ENCODE data around the gene FNDC5. TPM values are rescaled to one million over a fixed set of nuclear protein-coding genes. Genes with fewer than 3 reads are reported as not detected.
"Not testable (repeated sequence)": the region's sequence is repeated elsewhere in the genome, so short reads cannot be mapped to it uniquely, and the experiment has no call there.

Gene FNDC5
- total RNA-seq, 1 donor from 2014 or later: 2.0 TPM

DNA sequence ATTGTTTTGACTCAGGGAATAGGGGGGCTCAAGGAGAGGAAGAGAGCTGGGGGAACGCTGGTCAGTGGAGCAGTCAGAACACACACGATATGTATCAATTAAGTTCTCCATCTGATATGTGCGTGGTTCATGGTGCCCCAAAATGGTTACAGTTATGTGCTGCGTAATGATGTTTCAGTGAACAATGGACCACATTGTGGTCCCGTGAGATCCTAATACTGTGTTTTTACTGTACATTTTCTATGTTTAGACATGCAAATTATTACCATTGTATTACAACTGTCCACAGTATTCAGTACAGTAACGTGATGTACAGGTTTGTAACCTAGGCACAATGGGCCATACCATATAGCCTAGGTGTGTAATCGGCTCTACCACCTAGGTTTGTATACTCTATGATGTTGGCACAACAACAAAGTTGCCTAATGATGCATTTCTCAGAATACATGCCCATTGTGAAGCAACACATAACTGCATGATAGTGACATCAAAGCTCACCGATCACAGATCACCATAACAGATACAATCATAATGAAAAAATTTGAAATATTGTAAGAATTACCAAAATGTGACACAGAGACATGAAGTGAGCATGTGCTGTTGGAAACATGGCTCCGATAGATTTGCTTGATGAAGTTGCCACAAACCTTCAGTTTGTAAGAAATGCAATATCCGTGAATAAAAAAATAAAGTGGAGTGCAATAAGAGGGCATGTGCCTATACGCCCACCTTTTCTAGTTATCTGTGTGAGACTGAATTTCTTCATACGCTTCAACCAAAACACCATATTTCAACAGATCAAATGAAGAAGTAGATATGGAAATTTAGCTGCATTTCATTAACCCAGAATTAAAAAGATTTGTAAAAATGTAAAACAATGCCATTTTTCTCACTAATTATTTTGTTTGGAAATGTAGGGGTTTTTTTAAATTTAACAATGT lies 45.3 kb upstream of the FNDC5 start:
- H3K4me3 Mint-ChIP-seq (ENCODE audit: unreplicated experiment): no peak overlapping the region
- DNase-seq (ENCODE audit: extremely low spot score, unreplicated experiment): no peak
- TF ChIP-seq, protein P1, sequence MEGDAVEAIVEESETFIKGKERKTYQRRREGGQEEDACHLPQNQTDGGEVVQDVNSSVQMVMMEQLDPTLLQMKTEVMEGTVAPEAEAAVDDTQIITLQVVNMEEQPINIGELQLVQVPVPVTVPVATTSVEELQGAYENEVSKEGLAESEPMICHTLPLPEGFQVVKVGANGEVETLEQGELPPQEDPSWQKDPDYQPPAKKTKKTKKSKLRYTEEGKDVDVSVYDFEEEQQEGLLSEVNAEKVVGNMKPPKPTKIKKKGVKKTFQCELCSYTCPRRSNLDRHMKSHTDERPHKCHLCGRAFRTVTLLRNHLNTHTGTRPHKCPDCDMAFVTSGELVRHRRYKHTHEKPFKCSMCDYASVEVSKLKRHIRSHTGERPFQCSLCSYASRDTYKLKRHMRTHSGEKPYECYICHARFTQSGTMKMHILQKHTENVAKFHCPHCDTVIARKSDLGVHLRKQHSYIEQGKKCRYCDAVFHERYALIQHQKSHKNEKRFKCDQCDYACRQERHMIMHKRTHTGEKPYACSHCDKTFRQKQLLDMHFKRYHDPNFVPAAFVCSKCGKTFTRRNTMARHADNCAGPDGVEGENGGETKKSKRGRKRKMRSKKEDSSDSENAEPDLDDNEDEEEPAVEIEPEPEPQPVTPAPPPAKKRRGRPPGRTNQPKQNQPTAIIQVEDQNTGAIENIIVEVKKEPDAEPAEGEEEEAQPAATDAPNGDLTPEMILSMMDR (IDR thresholded peaks at IDR 0.05): no peak
- no peaks in the 10 kb centered on the region for H3K9me3 Mint-ChIP-seq (ENCODE audit: unreplicated experiment)
- no peaks in the 10 kb centered on the region for H3K36me3 Mint-ChIP-seq (ENCODE audit: unreplicated experiment)
- no peaks in the 10 kb centered on the region for H3K27me3 Mint-ChIP-seq (ENCODE audit: unreplicated experiment)
- no peak overlapping the region for H3K27ac Mint-ChIP-seq (ENCODE audit: unreplicated experiment)
- H3K4me1 Mint-ChIP-seq (ENCODE audit: unreplicated experiment): peaks cover 9% of the 10 kb centered on the region

DNA sequence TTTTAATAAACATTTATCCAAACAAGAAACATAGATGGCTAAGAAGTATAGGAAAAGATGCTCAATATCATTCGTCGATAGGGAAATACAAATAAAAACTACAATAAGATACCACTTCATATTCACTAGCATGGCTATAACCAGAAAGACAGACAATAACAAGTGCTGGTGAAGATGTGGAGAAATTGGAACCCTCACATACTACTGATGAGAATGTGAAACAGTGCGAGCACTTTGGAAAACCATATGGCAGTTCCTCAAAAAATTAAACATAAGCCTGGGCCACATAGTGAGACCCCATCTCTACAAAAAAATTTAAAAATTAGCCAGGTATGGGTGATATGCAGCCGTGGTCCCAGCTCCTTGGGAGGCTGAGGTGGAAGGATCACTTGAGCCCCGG lies 39.6 kb upstream of the FNDC5 start:
- Mint-ChIP-seq H3K27ac (ENCODE audit: unreplicated experiment) (no peak overlapping the region), H3K4me3 (ENCODE audit: unreplicated experiment) (no peak overlapping the region), H3K27me3 (ENCODE audit: unreplicated experiment) (peaks cover 11% of the 10 kb centered on the region), H3K36me3 (ENCODE audit: unreplicated experiment) (no peaks in the 10 kb centered on the region), H3K9me3 (ENCODE audit: unreplicated experiment) (peaks cover 4% of the 10 kb centered on the region), H3K4me1 (ENCODE audit: unreplicated experiment) (no peaks in the 10 kb centered on the region)
- DNase-seq (ENCODE audit: extremely low spot score, unreplicated experiment): no peak
- TF ChIP-seq, protein P1 (IDR thresholded peaks at IDR 0.05): no peak

DNA sequence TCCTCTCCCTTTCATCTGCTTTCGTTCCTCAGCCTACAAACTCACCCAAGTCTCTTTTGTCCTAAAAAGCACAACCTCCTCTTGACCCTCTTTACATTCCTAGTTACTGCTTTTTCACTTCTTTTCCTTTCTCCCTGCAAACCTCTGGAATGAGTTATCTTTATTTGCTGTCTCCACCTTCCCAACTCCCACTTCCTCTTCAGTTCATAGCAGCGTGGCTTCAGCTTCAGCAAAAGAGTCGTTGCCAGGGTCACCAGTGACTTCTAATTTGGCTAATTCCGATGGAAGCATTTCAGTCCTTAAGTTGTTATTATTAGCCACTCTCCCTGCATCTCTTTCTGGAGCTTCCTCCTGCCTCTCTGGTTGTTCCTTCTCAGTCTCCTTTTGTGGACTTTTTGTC lies 36.7 kb upstream of the FNDC5 start:
- TF ChIP-seq, protein P1 (IDR thresholded peaks at IDR 0.05): no peak
- no peaks in the 10 kb centered on the region for H3K36me3 Mint-ChIP-seq (ENCODE audit: unreplicated experiment)
- H3K27ac Mint-ChIP-seq (ENCODE audit: unreplicated experiment): no peak overlapping the region
- no peak for DNase-seq (ENCODE audit: extremely low spot score, unreplicated experiment)
- peaks cover 4% of the 10 kb centered on the region for H3K9me3 Mint-ChIP-seq (ENCODE audit: unreplicated experiment)
- no peak overlapping the region for H3K4me3 Mint-ChIP-seq (ENCODE audit: unreplicated experiment)
- peaks cover 15% of the 10 kb centered on the region for H3K27me3 Mint-ChIP-seq (ENCODE audit: unreplicated experiment)
- no peaks in the 10 kb centered on the region for H3K4me1 Mint-ChIP-seq (ENCODE audit: unreplicated experiment)

DNA sequence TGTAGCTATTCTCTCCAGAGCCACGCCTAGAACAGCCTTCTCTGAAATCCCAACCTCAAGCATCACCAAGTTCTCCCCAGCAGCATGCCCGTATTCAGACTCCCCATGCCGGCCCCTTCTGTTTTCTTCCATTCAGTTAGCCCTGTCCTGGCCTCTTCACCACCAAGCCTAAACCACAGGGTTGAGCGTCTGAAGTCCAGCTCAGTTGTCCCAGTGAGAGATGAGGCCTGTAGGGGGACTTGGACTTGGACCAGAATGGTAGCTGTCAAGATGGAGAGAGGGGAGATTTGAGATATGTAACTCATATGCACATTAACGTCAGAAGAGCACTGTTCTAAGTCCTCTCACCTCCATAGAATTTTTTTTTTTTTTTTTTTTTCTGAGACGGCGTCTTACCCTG lies 35.9 kb upstream of the FNDC5 start:
- Mint-ChIP-seq H3K27ac (ENCODE audit: unreplicated experiment) (no peak overlapping the region), H3K9me3 (ENCODE audit: unreplicated experiment) (peaks cover 4% of the 10 kb centered on the region), H3K36me3 (ENCODE audit: unreplicated experiment) (no peaks in the 10 kb centered on the region), H3K4me3 (ENCODE audit: unreplicated experiment) (no peak overlapping the region), H3K27me3 (ENCODE audit: unreplicated experiment) (peaks cover 18% of the 10 kb centered on the region), H3K4me1 (ENCODE audit: unreplicated experiment) (peaks cover 2% of the 10 kb centered on the region)
- TF ChIP-seq, protein P1 (IDR thresholded peaks at IDR 0.05): no peak
- DNase-seq (ENCODE audit: extremely low spot score, unreplicated experiment): no peak

DNA sequence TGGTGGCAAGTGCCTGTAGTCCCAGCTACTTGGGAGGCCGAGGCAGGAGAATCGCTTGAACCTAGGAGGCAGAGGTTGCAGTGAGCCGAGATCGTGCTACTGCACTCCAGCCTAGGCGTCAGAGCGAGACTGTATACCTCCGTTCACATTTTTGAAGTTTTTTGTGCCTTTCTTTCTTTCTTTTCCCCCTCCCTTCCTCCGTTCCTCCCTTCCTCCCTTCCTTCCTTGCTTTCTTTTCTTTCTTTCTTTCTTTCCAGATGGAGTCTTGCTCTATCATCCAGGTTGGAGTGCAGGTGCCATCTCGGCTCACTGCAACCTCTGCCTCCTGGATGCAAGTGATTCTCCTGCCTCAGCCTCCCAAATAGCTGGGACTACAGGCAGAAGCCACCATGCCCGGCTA lies 34.9 kb upstream of the FNDC5 start:
- peaks cover 18% of the 10 kb centered on the region for H3K27me3 Mint-ChIP-seq (ENCODE audit: unreplicated experiment)
- not testable (repeated sequence) for H3K4me1 Mint-ChIP-seq (ENCODE audit: unreplicated experiment); H3K36me3 Mint-ChIP-seq (ENCODE audit: unreplicated experiment); H3K27ac Mint-ChIP-seq (ENCODE audit: unreplicated experiment); DNase-seq (ENCODE audit: extremely low spot score, unreplicated experiment); H3K9me3 Mint-ChIP-seq (ENCODE audit: unreplicated experiment); H3K4me3 Mint-ChIP-seq (ENCODE audit: unreplicated experiment)

Data from osteocyte (in vitro differentiated cells).